PC-9 (cell line): Measurements from ENCODE around the gene FAM43A. TPM values are rescaled to one million over a fixed set of nuclear protein-coding genes. Genes with fewer than 3 reads are reported as not detected.

Source experiments
- BruUV-seq: library from RNA; stranded (reverse); fragments of 400-500 nt; replicated peaks from 2 replicates; lab custom pipeline; 2021; lab: Mats Ljungman, UMichigan
- CTCF ChIA-PET: fragments of 300-600 bp; sonication (Branson Sonifier 250); formaldehyde crosslinking; loops from one replicate; lab custom pipeline; 2022; ENCODE audit warnings: antibody characterized with exemption; lab: Charles Lee
- POLR2A ChIA-PET: fragments of 300-600 bp; sonication (Branson Sonifier 250); formaldehyde crosslinking; loops from one replicate; lab custom pipeline; 2022; ENCODE audit warnings: antibody characterized with exemption; ENCODE audit not compliant: unreplicated experiment; lab: Charles Lee
- DNase-seq, 2 experiments: peaks; one replicate each; pipeline versions ENCODE4 v3.0.0 to v3.0.0-alpha.2; 2015 to 2022; ENCODE audit warnings: mixed read lengths in 1 of 2
- H2AFZ ChIP-seq: fragments of 200-600 bp; sonication (generic); 2 replicates; pipeline ENCODE4 v1.8.1; 2017; ENCODE audit warnings: antibody characterized with exemption
- H3F3A ChIP-seq: fragments of 200-600 bp; sonication (generic); 2 replicates; pipeline ENCODE4 v1.8.1; 2017; ENCODE audit warnings: antibody characterized with exemption, mild to moderate bottlenecking, low read depth; ENCODE audit not compliant: insufficient read depth
- H3K27ac ChIP-seq: fragments of 200-600 bp; sonication (generic); 2 replicates; pipeline ENCODE4 v1.6.1; 2016; ENCODE audit warnings: mixed run types
- H3K27me3 ChIP-seq: fragments of 200-600 bp; sonication (generic); 2 replicates; pipeline ENCODE4 v1.6.1; 2016; ENCODE audit warnings: low read depth, mixed run types; ENCODE audit not compliant: insufficient read depth
- H3K36me3 ChIP-seq: fragments of 200-600 bp; sonication (generic); 2 replicates; pipeline ENCODE4 v1.6.1; 2016; ENCODE audit warnings: low read depth, mixed run types
- H3K4me1 ChIP-seq: fragments of 200-600 bp; sonication (generic); replicated peaks from 2 replicates; pipeline ENCODE4 v1.6.1; 2016; ENCODE audit warnings: mixed run types; ENCODE audit not compliant: insufficient read depth
- H3K4me2 ChIP-seq: fragments of 200-600 bp; sonication (generic); 2 replicates; pipeline ENCODE4 v1.6.1; 2017; ENCODE audit warnings: mixed run types
- H3K4me3 ChIP-seq: fragments of 200-600 bp; sonication (generic); 2 replicates; pipeline ENCODE4 v1.6.1; 2016; ENCODE audit warnings: mixed run types
- H3K79me2 ChIP-seq: fragments of 200-600 bp; sonication (generic); 2 replicates; pipeline ENCODE4 v1.6.1; 2017; ENCODE audit warnings: low read depth, mixed run types
- H3K9me2 ChIP-seq: fragments of 200-600 bp; sonication (generic); 2 replicates; pipeline ENCODE4 v1.8.1; 2017; ENCODE audit warnings: mild to moderate bottlenecking; ENCODE audit not compliant: insufficient read depth
- H3K9me3 ChIP-seq: fragments of 200-600 bp; sonication (generic); 2 replicates; pipeline ENCODE4 v1.8.1; 2016; ENCODE audit warnings: low read depth; ENCODE audit not compliant: insufficient read depth
- H4K20me1 ChIP-seq: fragments of 200-600 bp; sonication (generic); 2 replicates; pipeline ENCODE4 v1.8.1; 2017; ENCODE audit not compliant: insufficient read depth
- EZH2 ChIP-seq: fragments of 200-600 bp; sonication (generic); IDR thresholded peaks from 2 replicates; pipeline ENCODE4 v1.8.0; 2017; ENCODE audit warnings: antibody characterized with exemption, low read depth
- intact Hi-C: fragments of 100-400 bp; cut with micrococcal nuclease; formaldehyde crosslinking; loops from one replicate; pipeline ENCODE4 v1.10.0; 2022; ENCODE audit not compliant: unreplicated experiment
- total RNA-seq: library from RNA; stranded (reverse); gene quantifications from 2 replicates; pipeline ENCODE4 v1.2.3, GENCODE V29; 2021
- TF ChIP-seq, protein P1 (sequence below): fragments of 200-600 bp; sonication (generic); conservative IDR thresholded peaks from 2 replicates; pipeline ENCODE4 v1.6.1; 2017; ENCODE audit warnings: mixed run types, antibody characterized with exemption, mild to moderate bottlenecking, moderate library complexity

Gene FAM43A
- total RNA-seq, 1 experiment from 2014 or later: 8.8 TPM

DNA sequence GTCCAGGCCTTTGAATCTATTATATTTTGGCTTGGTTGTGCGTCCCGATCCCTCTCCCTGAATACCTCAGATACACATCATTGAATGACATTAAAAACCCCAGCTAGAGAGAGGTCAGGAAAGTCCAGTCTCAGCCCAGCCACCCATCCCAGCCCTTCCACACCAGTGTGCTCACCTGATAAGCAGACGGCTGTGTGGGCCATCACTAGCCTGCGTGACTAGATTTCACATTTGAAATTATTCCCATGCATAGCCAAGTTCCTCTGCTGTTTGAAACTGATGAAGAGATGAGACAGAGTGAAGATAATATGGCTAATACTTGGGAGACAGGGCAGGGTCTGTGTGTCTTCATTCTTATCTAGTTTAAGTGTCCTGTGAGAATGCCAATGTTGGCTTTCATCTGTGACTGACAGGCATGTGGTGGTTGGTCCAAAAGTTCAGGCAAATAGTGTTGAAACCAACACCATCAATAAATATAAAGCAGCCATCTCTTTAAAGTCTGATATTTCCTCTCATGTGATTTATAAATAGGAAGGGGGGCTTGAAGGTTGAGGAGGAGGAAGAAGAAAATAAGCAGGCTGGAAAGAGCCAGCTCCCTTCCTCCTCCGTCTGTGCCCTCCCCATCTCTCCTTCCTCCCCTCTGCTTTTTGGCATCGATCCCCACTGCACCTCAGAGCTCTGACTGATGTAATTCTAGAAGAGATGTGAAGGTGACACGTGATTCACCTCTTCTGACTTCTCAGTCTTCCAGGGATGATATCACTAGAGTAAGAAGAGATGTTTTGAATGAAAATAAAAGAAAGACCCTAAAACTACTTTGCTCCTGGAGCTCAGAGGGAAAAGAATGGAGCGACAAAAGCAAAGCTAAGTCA, 5.1 kb downstream of the FAM43A start:
- H3K27ac ChIP-seq: no peak overlapping the region
- H3K4me1 ChIP-seq: peaks cover 9% of the 10 kb centered on the region; the same call in 1 of the 2 replicates
- no peak for DNase-seq
- H2AFZ ChIP-seq: no peak overlapping the region
- no TSS peak for BruUV-seq
- POLR2A ChIA-PET: interaction anchor here (0.6 to 0.8 kb wide), 3 partner anchors 25 to 240 kb away, joined by 3 to 6 read pairs (median 5); no protein-coding TSS in a partner anchor
- H3K4me3 ChIP-seq: no peak overlapping the region
- CTCF ChIA-PET: interaction anchor here (1.3 kb wide), 1 partner anchor 25 kb away, joined by 6 read pairs; no protein-coding TSS in a partner anchor
- H3K27me3 ChIP-seq: no peaks in the 10 kb centered on the region
- peaks cover 4% of the 10 kb centered on the region; the same call in 1 of the 2 replicates for H3K79me2 ChIP-seq
- H3K9me2 ChIP-seq: no peaks in the 10 kb centered on the region
- no peaks in the 10 kb centered on the region for H3K36me3 ChIP-seq
- H3F3A ChIP-seq: no peaks in the 10 kb centered on the region; the same call in 1 of the 2 replicates
- H3K9me3 ChIP-seq: no peaks in the 10 kb centered on the region
- H4K20me1 ChIP-seq: no peaks in the 10 kb centered on the region
- H3K4me2 ChIP-seq: no peak overlapping the region
- TF ChIP-seq, protein P1, sequence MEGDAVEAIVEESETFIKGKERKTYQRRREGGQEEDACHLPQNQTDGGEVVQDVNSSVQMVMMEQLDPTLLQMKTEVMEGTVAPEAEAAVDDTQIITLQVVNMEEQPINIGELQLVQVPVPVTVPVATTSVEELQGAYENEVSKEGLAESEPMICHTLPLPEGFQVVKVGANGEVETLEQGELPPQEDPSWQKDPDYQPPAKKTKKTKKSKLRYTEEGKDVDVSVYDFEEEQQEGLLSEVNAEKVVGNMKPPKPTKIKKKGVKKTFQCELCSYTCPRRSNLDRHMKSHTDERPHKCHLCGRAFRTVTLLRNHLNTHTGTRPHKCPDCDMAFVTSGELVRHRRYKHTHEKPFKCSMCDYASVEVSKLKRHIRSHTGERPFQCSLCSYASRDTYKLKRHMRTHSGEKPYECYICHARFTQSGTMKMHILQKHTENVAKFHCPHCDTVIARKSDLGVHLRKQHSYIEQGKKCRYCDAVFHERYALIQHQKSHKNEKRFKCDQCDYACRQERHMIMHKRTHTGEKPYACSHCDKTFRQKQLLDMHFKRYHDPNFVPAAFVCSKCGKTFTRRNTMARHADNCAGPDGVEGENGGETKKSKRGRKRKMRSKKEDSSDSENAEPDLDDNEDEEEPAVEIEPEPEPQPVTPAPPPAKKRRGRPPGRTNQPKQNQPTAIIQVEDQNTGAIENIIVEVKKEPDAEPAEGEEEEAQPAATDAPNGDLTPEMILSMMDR: no peak
- no peak for TF ChIP-seq EZH2
- intact Hi-C loops: no loop called here

DNA sequence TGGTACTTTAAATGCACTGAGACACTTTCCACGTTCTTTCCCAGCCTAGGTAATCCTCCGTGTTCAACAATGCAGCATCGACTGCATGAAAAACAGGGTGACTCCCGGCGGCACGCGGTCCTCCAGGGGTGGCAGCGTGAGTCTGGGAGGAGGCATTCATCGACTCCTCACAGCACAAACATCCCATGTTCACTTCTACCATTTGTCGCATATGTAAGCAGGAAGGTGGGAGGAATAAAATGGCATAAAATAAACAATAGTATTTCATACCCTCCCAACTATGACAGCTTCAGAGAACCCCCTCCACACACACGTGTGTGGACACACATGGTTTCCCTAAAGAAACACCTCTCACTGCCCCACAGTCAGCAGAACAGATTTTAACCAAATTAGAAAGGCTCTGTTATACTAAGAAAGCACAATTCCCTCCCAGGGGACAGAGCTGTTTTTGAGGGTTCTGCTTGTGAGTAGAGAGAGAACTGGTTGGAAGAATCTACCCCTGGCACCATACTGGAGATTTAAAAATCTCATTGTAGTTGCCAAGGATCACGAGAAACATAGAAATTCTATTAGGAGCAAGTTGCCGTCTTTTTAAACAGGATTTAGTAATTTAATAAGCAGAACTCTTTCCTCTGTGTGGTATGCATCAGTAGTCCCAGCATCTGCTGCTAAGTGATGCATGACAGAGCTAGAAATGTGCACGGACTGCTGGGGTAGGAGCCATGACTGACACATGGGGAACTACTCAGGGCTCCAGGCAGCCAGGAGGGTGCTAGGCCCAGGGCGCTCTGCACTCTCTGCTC, 6.0 kb downstream of the FAM43A start:
- peaks cover 9% of the 10 kb centered on the region; the same call in 1 of the 2 replicates for H3K4me1 ChIP-seq
- H3K36me3 ChIP-seq: no peaks in the 10 kb centered on the region
- no peaks in the 10 kb centered on the region for H4K20me1 ChIP-seq
- intact Hi-C loops: no loop called here
- H3K9me3 ChIP-seq: no peaks in the 10 kb centered on the region
- H3K4me3 ChIP-seq: no peak overlapping the region
- TF ChIP-seq EZH2: no peak
- TF ChIP-seq, protein P1: no peak
- H3F3A ChIP-seq: no peaks in the 10 kb centered on the region; the same call in 1 of the 2 replicates
- ChIA-PET POLR2A (interaction anchor here (0.6 to 0.8 kb wide), 2 partner anchors 24 to 163 kb away, joined by 3 to 6 read pairs; no protein-coding TSS in a partner anchor), CTCF (interaction anchor here (1.3 kb wide), 1 partner anchor 24 kb away, joined by 6 read pairs; no protein-coding TSS in a partner anchor)
- no peak overlapping the region for H3K4me2 ChIP-seq
- DNase-seq: no peak
- H3K27ac ChIP-seq: no peak overlapping the region
- H3K79me2 ChIP-seq: peaks cover 4% of the 10 kb centered on the region; the same call in 1 of the 2 replicates
- no peaks in the 10 kb centered on the region for H3K27me3 ChIP-seq
- H3K9me2 ChIP-seq: no peaks in the 10 kb centered on the region
- BruUV-seq: no TSS peak
- no peak overlapping the region for H2AFZ ChIP-seq

DNA sequence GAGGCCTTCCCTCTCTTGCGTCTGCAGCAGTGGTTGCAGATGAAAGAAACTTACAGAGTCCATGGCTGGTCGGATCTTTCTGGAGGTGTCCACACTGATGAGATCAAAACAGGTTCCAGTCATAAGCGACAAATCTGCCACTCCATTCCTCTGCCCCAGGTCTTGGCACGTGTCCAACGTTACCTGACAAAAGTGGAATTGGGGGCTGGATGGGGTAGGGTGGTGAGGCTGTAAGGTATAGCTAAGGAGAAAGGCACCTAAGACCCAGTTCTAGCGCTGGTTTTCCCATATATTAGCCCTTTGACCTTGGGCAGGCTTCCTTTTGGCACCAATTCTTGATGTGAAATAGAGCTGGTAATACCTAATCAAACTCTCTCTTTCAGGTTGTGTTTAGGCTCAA, 11.0 kb downstream of the FAM43A start:
- no peak for DNase-seq
- CTCF ChIA-PET: no interaction called here
- Histone ChIP-seq H3K79me2 (no peaks in the 10 kb centered on the region), H2AFZ (no peak overlapping the region), H3K4me3 (no peak overlapping the region), H3K27ac (no peak overlapping the region), H3K36me3 (no peaks in the 10 kb centered on the region), H3K27me3 (no peaks in the 10 kb centered on the region), H4K20me1 (no peaks in the 10 kb centered on the region), H3K9me3 (no peaks in the 10 kb centered on the region; the same call in 1 of the 2 replicates), H3F3A (no peaks in the 10 kb centered on the region), H3K9me2 (no peaks in the 10 kb centered on the region), H3K4me2 (no peak overlapping the region), H3K4me1 (no peaks in the 10 kb centered on the region)
- TF ChIP-seq EZH2: no peak
- TF ChIP-seq, protein P1: no peak
- no TSS peak for BruUV-seq
- intact Hi-C loops: no loop called here
- POLR2A ChIA-PET: interaction anchor here (0.6 kb wide), 2 partner anchors 8 to 433 kb away, joined by 4 to 5 read pairs; no protein-coding TSS in a partner anchor
